H9 (cell line): Measurements from ENCODE around the gene IGFALS. TPM values are rescaled to one million over a fixed set of nuclear protein-coding genes. Genes with fewer than 3 reads are reported as not detected.

Experiments
- DNase-seq: peaks from one replicate; pipeline ENCODE4 v3.0.0-alpha.2; 2017
- H2AFZ ChIP-seq: one replicate; pipeline ENCODE4 v1.6.1; 2013; ENCODE audit warnings: mild to moderate bottlenecking, low read length, control low read depth, moderate library complexity
- H2AK5ac ChIP-seq: 2 replicates; pipeline ENCODE4 v1.6.1; 2013; ENCODE audit warnings: low read length, control low read depth, mixed read lengths; ENCODE audit not compliant: insufficient read length
- H2BK120ac ChIP-seq: one replicate; pipeline ENCODE4 v1.6.1; 2013; ENCODE audit warnings: low read depth, mild to moderate bottlenecking, low read length, control low read depth, inconsistent platforms; ENCODE audit not compliant: poor library complexity, severe bottlenecking
- H2BK12ac ChIP-seq: 2 replicates; pipeline ENCODE4 v1.6.1; 2013; ENCODE audit warnings: low read length, control low read depth, mixed read lengths, low read depth; ENCODE audit not compliant: insufficient read length
- H2BK15ac ChIP-seq: 2 replicates; pipeline ENCODE4 v1.6.1; 2013; ENCODE audit warnings: low read depth, low read length, control low read depth
- H2BK20ac ChIP-seq: one replicate; pipeline ENCODE4 v1.6.1; 2013; ENCODE audit warnings: low read depth, mild to moderate bottlenecking, low read length, control low read depth, inconsistent platforms; ENCODE audit not compliant: poor library complexity, severe bottlenecking
- H2BK5ac ChIP-seq: 2 replicates; pipeline ENCODE4 v1.6.1; 2013; ENCODE audit warnings: low read length, control low read depth, mixed read lengths; ENCODE audit not compliant: insufficient read length
- H3K14ac ChIP-seq: 2 replicates; pipeline ENCODE4 v1.6.1; 2013; ENCODE audit warnings: low read length, control low read depth; ENCODE audit not compliant: insufficient read depth
- H3K18ac ChIP-seq: 2 replicates; pipeline ENCODE4 v1.6.1; 2013; ENCODE audit warnings: low read depth, mild to moderate bottlenecking, mixed read lengths, low read length, control low read depth; ENCODE audit not compliant: insufficient read length
- H3K23ac ChIP-seq: 2 replicates; pipeline ENCODE4 v1.6.1; 2013; ENCODE audit warnings: low read length, control low read depth, mixed read lengths, low read depth; ENCODE audit not compliant: insufficient read length
- H3K23me2 ChIP-seq: 2 replicates; pipeline ENCODE4 v1.6.1; 2013; ENCODE audit warnings: low read depth, mild to moderate bottlenecking, mixed read lengths, low read length, control low read depth; ENCODE audit not compliant: insufficient read length, poor library complexity, severe bottlenecking
- H3K27ac ChIP-seq: 2 replicates; pipeline ENCODE4 v1.5.1; 2013; ENCODE audit warnings: low read length, control low read depth, mixed read lengths, low read depth; ENCODE audit not compliant: insufficient read length
- H3K27me3 ChIP-seq: 2 replicates; pipeline ENCODE4 v1.6.1; 2013; ENCODE audit warnings: low read length, control low read depth, inconsistent platforms; ENCODE audit not compliant: insufficient read depth
- H3K4ac ChIP-seq: 2 replicates; pipeline ENCODE4 v1.6.1; 2013; ENCODE audit warnings: low read depth, mild to moderate bottlenecking, control low read depth, inconsistent platforms, low read length, moderate library complexity
- H3K4me1 ChIP-seq: 2 replicates; pipeline ENCODE4 v1.6.1; 2013; ENCODE audit warnings: low read length, control low read depth, inconsistent platforms; ENCODE audit not compliant: insufficient read depth
- H3K4me2 ChIP-seq: 2 replicates; pipeline ENCODE4 v1.6.1; 2013; ENCODE audit warnings: low read length, control low read depth, mixed read lengths; ENCODE audit not compliant: insufficient read length, insufficient read depth
- H3K56ac ChIP-seq: 2 replicates; pipeline ENCODE4 v1.6.1; 2013; ENCODE audit warnings: low read depth, mild to moderate bottlenecking, mixed read lengths, low read length, control low read depth; ENCODE audit not compliant: insufficient read length
- H3K79me1 ChIP-seq: 2 replicates; pipeline ENCODE4 v1.6.1; 2013; ENCODE audit warnings: low read depth, mild to moderate bottlenecking, moderate library complexity, low read length, control low read depth, inconsistent platforms; ENCODE audit not compliant: insufficient read depth, poor library complexity, severe bottlenecking
- H3K79me2 ChIP-seq: 2 replicates; pipeline ENCODE4 v1.6.1; 2013; ENCODE audit warnings: low read length, control low read depth, inconsistent platforms; ENCODE audit not compliant: insufficient read depth
- H3K9ac ChIP-seq: 2 replicates; pipeline ENCODE4 v1.6.1; 2013; ENCODE audit warnings: low read length, control low read depth, mixed read lengths; ENCODE audit not compliant: insufficient read length; ENCODE audit errors: extremely low read depth
- H3K9me3 ChIP-seq: one replicate; pipeline ENCODE4 v1.6.1; 2013; ENCODE audit warnings: low read depth, low read length, inconsistent platforms; ENCODE audit not compliant: control insufficient read depth
- H3T11ph ChIP-seq: one replicate; pipeline ENCODE4 v1.6.1; 2013; ENCODE audit warnings: mild to moderate bottlenecking, low read length, control low read depth, inconsistent platforms
- H4K20me1 ChIP-seq: one replicate; pipeline ENCODE4 v1.6.1; 2013; ENCODE audit not compliant: control insufficient read depth, insufficient read length, insufficient read depth
- H4K5ac ChIP-seq: 2 replicates; pipeline ENCODE4 v1.6.1; 2013; ENCODE audit warnings: low read depth, mild to moderate bottlenecking, mixed read lengths, low read length, control low read depth; ENCODE audit not compliant: insufficient read length
- H4K8ac ChIP-seq: replicated peaks from 2 replicates; pipeline ENCODE4 v1.6.1; 2013; ENCODE audit warnings: low read length, control low read depth, mixed read lengths, low read depth; ENCODE audit not compliant: insufficient read length
- H4K91ac ChIP-seq: 2 replicates; pipeline ENCODE4 v1.6.1; 2013; ENCODE audit warnings: low read depth, mild to moderate bottlenecking, moderate library complexity, mixed read lengths, low read length, control low read depth; ENCODE audit not compliant: insufficient read length
- H3K27ac Mint-ChIP-seq, 3 experiments: 2 replicates in 2 of 3; 3 replicates in 1 of 3; pipeline ENCODE4 v1.8.0; 2020 to 2021; ENCODE audit warnings: mixed read lengths in 3 of 3, mild to moderate bottlenecking in 1 of 3, moderate library complexity in 1 of 3
- H3K27me3 Mint-ChIP-seq: 2 replicates; pipeline ENCODE4 v1.8.0; 2021; ENCODE audit warnings: low read depth, mild to moderate bottlenecking, moderate library complexity, mixed read lengths
- H3K36me3 Mint-ChIP-seq, 3 experiments: 2 replicates in 2 of 3; 3 replicates in 1 of 3; pipeline ENCODE4 v1.8.0; 2020 to 2021; ENCODE audit warnings: low read depth in 3 of 3, mixed read lengths in 3 of 3; ENCODE audit not compliant: insufficient read depth in 1 of 3
- H3K4me1 Mint-ChIP-seq, 2 experiments: 2 replicates each; pipeline ENCODE4 v1.8.0; 2020; ENCODE audit warnings: mixed read lengths in 2 of 2
- H3K4me3 Mint-ChIP-seq, 2 experiments: 2 replicates in 1 of 2; 3 replicates in 1 of 2; pipeline ENCODE4 v1.8.0; 2020 to 2021; ENCODE audit warnings: mild to moderate bottlenecking in 2 of 2, mixed read lengths in 2 of 2, moderate library complexity in 1 of 2
- H3K9me3 Mint-ChIP-seq, 2 experiments: 2 replicates in 1 of 2; 3 replicates in 1 of 2; pipeline ENCODE4 v1.8.0; 2020; ENCODE audit warnings: mild to moderate bottlenecking in 2 of 2, mixed read lengths in 2 of 2, moderate library complexity in 1 of 2
- CTCF ChIP-seq: fragments of 200-600 bp; sonication (generic); conservative IDR thresholded peaks from 3 replicates; pipeline ENCODE4 v1.8.0; 2021; ENCODE audit warnings: antibody characterized with exemption, mild to moderate bottlenecking
- WGBS: extraction: QIAGEN DNeasy Blood & Tissue Kit; methylation state at CpG from one replicate; pipeline ENCODE4 v1.1.7; 2013; ENCODE audit warnings: missing lambda C conversion rate, low lambda C conversion rate, mixed read lengths; ENCODE audit not compliant: insufficient read length; ENCODE audit errors: extremely low coverage; 5-methylcytosine and 5-hydroxymethylcytosine counted together
- total RNA-seq: library from RNA; stranded (reverse); gene quantifications from 2 replicates; pipeline ENCODE4 v1.2.1, GENCODE V29; 2021

IGFALS gene
- total RNA-seq, 1 experiment from 2014 or later = not detected

DNA sequence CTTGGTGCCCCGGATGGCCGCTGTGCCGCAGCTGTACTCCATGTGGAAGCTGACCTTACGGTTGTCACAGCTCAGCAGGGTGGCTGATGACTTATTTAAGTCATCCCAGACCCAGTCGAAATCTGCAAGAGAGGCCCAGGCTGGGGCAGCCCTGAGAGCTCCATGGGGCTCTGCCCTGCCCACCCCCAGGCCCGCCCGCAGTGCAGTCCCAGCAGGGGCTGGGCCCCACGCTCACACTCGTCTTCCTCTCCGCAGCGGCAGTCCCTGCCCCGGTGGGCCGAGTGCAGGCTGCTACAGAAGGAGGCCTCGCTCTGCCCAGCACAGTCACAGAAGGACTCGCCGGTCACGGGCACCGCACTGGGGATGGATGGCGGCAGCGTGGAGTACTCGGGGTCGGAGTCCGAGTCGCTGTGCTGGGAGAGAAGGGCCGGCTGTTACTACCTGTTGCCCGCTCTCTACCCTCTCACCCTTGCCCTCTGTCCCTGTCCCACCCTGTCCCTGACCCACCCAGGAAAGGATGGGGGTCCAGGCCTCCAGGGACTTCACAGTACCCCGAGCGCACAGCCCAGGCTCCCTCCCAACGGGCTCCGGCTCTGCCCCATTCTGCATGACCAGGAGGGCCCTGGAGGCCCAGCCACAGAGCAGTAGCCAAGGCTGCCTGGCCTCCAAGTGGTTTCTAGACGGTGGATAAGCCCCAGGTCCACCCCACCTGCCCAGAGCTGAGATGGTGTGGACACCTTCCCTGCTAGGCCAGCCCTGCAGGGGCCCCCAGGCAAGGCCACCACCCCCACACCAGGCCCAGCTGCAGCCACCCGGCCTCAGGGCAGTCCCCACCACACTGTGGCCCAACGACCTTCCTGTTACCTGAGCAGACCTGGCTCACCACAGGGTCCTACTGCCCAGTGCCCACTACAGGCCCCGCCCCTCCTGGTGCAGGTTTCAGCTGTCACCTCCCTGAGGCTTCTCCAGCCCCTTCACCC is 15.0 kb downstream of the IGFALS start:
- no peaks in the 10 kb centered on the region for H4K20me1 ChIP-seq
- no peak overlapping the region for H4K91ac ChIP-seq
- peaks cover 5% of the 10 kb centered on the region for H3K79me1 ChIP-seq
- no peak overlapping the region for H3K9ac ChIP-seq
- no peaks in the 10 kb centered on the region for H3K27me3 ChIP-seq
- no peak overlapping the region for H4K5ac ChIP-seq
- Mint-ChIP-seq H3K36me3 (peaks cover 0 to 46% (median 8%) of the 10 kb centered on the region in 3 experiments; a peak in 4 of 7 replicates), H3K27me3 (peaks cover 2% of the 10 kb centered on the region; the same call in 1 of the 2 replicates), H3K9me3 (no peaks in the 10 kb centered on the region), H3K4me3 (no peak overlapping the region), H3K4me1 (peaks cover 7 to 18% of the 10 kb centered on the region in 2 experiments), H3K27ac (no peak overlapping the region)
- no peaks in the 10 kb centered on the region; the same call in 1 of the 2 replicates for H3K79me2 ChIP-seq
- H3T11ph ChIP-seq = no peak overlapping the region
- H3K4ac ChIP-seq = no peak overlapping the region
- H2BK12ac ChIP-seq = no peak overlapping the region
- H2BK120ac ChIP-seq = no peak overlapping the region
- no peak overlapping the region for H2AFZ ChIP-seq
- H3K4me1 ChIP-seq = no peaks in the 10 kb centered on the region
- no peak for DNase-seq
- no peak overlapping the region for H3K23ac ChIP-seq
- no peak overlapping the region for H3K27ac ChIP-seq
- H3K56ac ChIP-seq = no peak overlapping the region
- H3K18ac ChIP-seq = no peak overlapping the region
- no peak overlapping the region for H4K8ac ChIP-seq
- no peak for TF ChIP-seq CTCF
- H2BK20ac ChIP-seq = no peak overlapping the region
- no peak overlapping the region for H3K14ac ChIP-seq
- H2BK15ac ChIP-seq = no peak overlapping the region
- no CpG with 5 or more reads among the region's 34 CpGs for WGBS
- H3K23me2 ChIP-seq = peaks cover 10% of the 10 kb centered on the region
- H2BK5ac ChIP-seq = no peak overlapping the region
- H3K4me2 ChIP-seq = no peak overlapping the region
- H2AK5ac ChIP-seq = no peak overlapping the region
- no peaks in the 10 kb centered on the region for H3K9me3 ChIP-seq
